Lower leg skin (tissue), 3 donors: ENCODE data around the gene GPR32.
"Not testable (repeated sequence)": the region's sequence is repeated elsewhere in the genome, so short reads cannot be mapped to it uniquely, and the experiment has no call there.

Source experiments
- POLR2A ChIP-seq, 2 donors: fragments of 450-650 bp; IDR thresholded peaks; one replicate each; pipeline ENCODE4 v1.6.1; 2016 to 2017; ENCODE audit warnings: antibody characterized with exemption in 2 of 2, mild to moderate bottlenecking in 1 of 2, moderate library complexity in 1 of 2
- TF ChIP-seq, protein P1 (sequence below), 3 donors: fragments of 450-650 bp; IDR thresholded peaks; one replicate each; pipeline ENCODE4 v1.5.1; 2016; ENCODE audit warnings: antibody characterized with exemption in 3 of 3, mild to moderate bottlenecking in 3 of 3, moderate library complexity in 2 of 3

DNA sequence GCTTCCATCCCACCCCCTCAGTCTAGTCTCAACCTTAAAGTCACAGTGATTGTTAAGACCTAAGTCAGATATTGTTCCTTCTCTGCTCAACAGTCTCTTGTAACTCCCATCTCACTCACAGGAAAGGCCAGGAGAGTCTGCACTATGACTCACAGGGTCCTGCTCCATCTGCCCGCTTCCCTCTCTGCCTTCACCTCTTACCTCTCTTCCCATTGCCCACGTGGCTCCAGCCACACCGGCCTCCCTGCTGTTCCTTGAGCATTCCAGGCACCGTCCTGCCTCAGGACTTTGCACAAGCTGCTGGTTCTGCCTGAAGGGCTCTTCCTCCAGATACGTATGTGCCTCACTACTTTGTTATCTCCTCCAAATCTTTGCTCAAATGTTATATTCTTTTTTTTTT lies 3.0 kb upstream of the GPR32 start:
- TF ChIP-seq, protein P1, sequence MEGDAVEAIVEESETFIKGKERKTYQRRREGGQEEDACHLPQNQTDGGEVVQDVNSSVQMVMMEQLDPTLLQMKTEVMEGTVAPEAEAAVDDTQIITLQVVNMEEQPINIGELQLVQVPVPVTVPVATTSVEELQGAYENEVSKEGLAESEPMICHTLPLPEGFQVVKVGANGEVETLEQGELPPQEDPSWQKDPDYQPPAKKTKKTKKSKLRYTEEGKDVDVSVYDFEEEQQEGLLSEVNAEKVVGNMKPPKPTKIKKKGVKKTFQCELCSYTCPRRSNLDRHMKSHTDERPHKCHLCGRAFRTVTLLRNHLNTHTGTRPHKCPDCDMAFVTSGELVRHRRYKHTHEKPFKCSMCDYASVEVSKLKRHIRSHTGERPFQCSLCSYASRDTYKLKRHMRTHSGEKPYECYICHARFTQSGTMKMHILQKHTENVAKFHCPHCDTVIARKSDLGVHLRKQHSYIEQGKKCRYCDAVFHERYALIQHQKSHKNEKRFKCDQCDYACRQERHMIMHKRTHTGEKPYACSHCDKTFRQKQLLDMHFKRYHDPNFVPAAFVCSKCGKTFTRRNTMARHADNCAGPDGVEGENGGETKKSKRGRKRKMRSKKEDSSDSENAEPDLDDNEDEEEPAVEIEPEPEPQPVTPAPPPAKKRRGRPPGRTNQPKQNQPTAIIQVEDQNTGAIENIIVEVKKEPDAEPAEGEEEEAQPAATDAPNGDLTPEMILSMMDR (IDR thresholded peaks at IDR 0.05): not testable (repeated sequence)
- not testable (repeated sequence) for TF ChIP-seq POLR2A (IDR thresholded peaks at IDR 0.05)
